GM12878 (cell line): Measurements from ENCODE around the gene MEGF11. TPM values are rescaled to one million over a fixed set of nuclear protein-coding genes. Genes with fewer than 3 reads are reported as not detected.

Source experiments
- BCL3 ChIP-seq: IDR thresholded peaks from 2 replicates; pipeline ENCODE4 v1.6.1; 2011; ENCODE audit warnings: borderline replicate concordance, low read depth, mild to moderate bottlenecking, moderate library complexity, low read length; ENCODE audit not compliant: insufficient read depth, poor library complexity, severe bottlenecking
- CEBPZ ChIP-seq: fragments of 150-350 bp; IDR thresholded peaks from 2 replicates; pipeline ENCODE4 v1.6.1; 2016; ENCODE audit warnings: low read depth, low read length
- EED ChIP-seq: sonication (generic); IDR thresholded peaks from 2 replicates; pipeline ENCODE4 v1.6.1; 2016; ENCODE audit warnings: antibody characterized with exemption, low read depth
- KLF5 ChIP-seq: fragments of 450-650 bp; IDR thresholded peaks from 2 replicates; pipeline ENCODE4 v1.6.1; 2014; ENCODE audit warnings: mild to moderate bottlenecking; ENCODE audit not compliant: partially characterized antibody
- NFXL1 ChIP-seq: fragments of 450-650 bp; IDR thresholded peaks from 2 replicates; pipeline ENCODE4 v1.6.1; 2017; ENCODE audit warnings: antibody characterized with exemption, mild to moderate bottlenecking, borderline replicate concordance
- NKRF ChIP-seq: fragments of 450-650 bp; conservative IDR thresholded peaks from 2 replicates; pipeline ENCODE4 v1.6.1; 2017; ENCODE audit warnings: mild to moderate bottlenecking, moderate library complexity
- NR2C2 ChIP-seq: IDR thresholded peaks from 2 replicates; pipeline ENCODE4 v1.6.1; 2011; ENCODE audit warnings: borderline replicate concordance, low read depth; ENCODE audit not compliant: control insufficient read depth, insufficient read length
- POLR2A ChIP-seq: IDR thresholded peaks from 2 replicates; pipeline ENCODE4 v1.6.1; 2011; ENCODE audit warnings: low read depth, mild to moderate bottlenecking, low read length
- POLR2AphosphoS5 ChIP-seq: IDR thresholded peaks from 2 replicates; pipeline ENCODE4 v1.6.1; 2011; ENCODE audit warnings: mild to moderate bottlenecking, low read length, inconsistent platforms
- TCF12 ChIP-seq: IDR thresholded peaks from 2 replicates; pipeline ENCODE4 v1.6.1; 2011; ENCODE audit warnings: low read depth, mild to moderate bottlenecking, low read length
- ZNF384 ChIP-seq: IDR thresholded peaks from 2 replicates; pipeline ENCODE4 v1.6.1; 2012; ENCODE audit warnings: low read depth, mild to moderate bottlenecking, low read length, improper control_type of control experiment, borderline replicate concordance
- ZNF687 ChIP-seq: fragments of 450-650 bp; IDR thresholded peaks from 2 replicates; pipeline ENCODE4 v1.6.1; 2017; ENCODE audit warnings: mild to moderate bottlenecking, moderate library complexity
- polyA plus RNA-seq, 11 experiments: library from polyadenylated mRNA; depleted of rRNA in 4 of 11; unstranded in 6 of 11; stranded (reverse) in 5 of 11; fragments of >200 nt; fragmentation: Nextera tagmentation in 4 of 11; fragmentation: Illumina TruSeq in 1 of 11; extraction: Ambion mirVana in 4 of 11; extraction: Trizol in 1 of 11; gene quantifications; 1 replicate in 1 of 11; 2 replicates in 10 of 11; pipeline versions ENCODE4 v1.2.1 to v1.2.3, GENCODE V29; 2011 to 2016; ENCODE audit warnings: inconsistent platforms in 2 of 11, missing spikeins in 2 of 11, low read depth in 1 of 11
- total RNA-seq, 4 experiments: library from RNA; depleted of rRNA in 3 of 4; stranded (reverse); fragments of >200 nt in 3 of 4; fragmentation: Illumina TruSeq in 1 of 4; extraction: Trizol in 1 of 4; gene quantifications; 2 replicates each; pipeline versions ENCODE4 v1.2.1 to v1.2.3, GENCODE V29; 2013 to 2021

The MEGF11 gene
- total and polyA plus RNA-seq, 10 of the 15 experiments (the other 5 are each of a cell fraction or from before 2014, with no cell fraction given), result 0.03 to 1.7 (median 0.49) TPM

- TF ChIP-seq NKRF, result no peak; the same call in 1 of the 2 replicates
- no peak for TF ChIP-seq NFXL1
- peak; percentile 34; the same call in 1 of the 2 replicates for TF ChIP-seq EED
- TF ChIP-seq POLR2AphosphoS5, result no peak
- TF ChIP-seq BCL3, result no peak
- TF ChIP-seq ZNF687, result no peak
- TF ChIP-seq NR2C2, result no peak
- TF ChIP-seq CEBPZ, result no peak
- TF ChIP-seq ZNF384, result no peak
- TF ChIP-seq POLR2A, result peak; percentile 38; the same call in 1 of the 2 replicates
- TF ChIP-seq TCF12, result no peak
- TF ChIP-seq KLF5, result no peak
Measured at GRCh38 chr15:65869954-65870871, 383.3 kb downstream of the MEGF11 start (continued).
